ENCODE results near the gene AOPEP. TPM values are rescaled to one million over a fixed set of nuclear protein-coding genes. Genes with fewer than 3 reads are reported as not detected.

The AOPEP gene
- polyA plus RNA-seq, 1 of the 3 experiments (the other 2 are of a cell fraction) = 54.6 TPM

GRCh38 chr9:94900222-94901018, 173.9 kb downstream of the AOPEP start (continued):
- TF ChIP-seq, protein P1, sequence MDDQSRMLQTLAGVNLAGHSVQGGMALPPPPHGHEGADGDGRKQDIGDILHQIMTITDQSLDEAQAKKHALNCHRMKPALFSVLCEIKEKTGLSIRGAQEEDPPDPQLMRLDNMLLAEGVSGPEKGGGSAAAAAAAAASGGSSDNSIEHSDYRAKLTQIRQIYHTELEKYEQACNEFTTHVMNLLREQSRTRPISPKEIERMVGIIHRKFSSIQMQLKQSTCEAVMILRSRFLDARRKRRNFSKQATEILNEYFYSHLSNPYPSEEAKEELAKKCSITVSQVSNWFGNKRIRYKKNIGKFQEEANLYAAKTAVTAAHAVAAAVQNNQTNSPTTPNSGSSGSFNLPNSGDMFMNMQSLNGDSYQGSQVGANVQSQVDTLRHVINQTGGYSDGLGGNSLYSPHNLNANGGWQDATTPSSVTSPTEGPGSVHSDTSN (IDR thresholded peaks at IDR 0.05) = no peak
- TF ChIP-seq SMC3 (IDR thresholded peaks at IDR 0.05; ENCODE audit: low read depth, low read length) (no peak), CHD2 (IDR thresholded peaks at IDR 0.05; ENCODE audit: low read length, partially characterized antibody) (no peak), RXRA (IDR thresholded peaks at IDR 0.05; ENCODE audit: borderline replicate concordance, low read depth) (no peak), SIN3A (IDR thresholded peaks at IDR 0.05; ENCODE audit: borderline replicate concordance, low read depth, low read length) (no peak), RCOR1 (IDR thresholded peaks at IDR 0.05; ENCODE audit: low read length) (no peak), ZBTB33 (IDR thresholded peaks at IDR 0.05; ENCODE audit: borderline replicate concordance, low read depth) (no peak), EP300 (IDR thresholded peaks at IDR 0.05; ENCODE audit: borderline replicate concordance in 1 of 2, low read depth in 1 of 2, low read length in 1 of 2) (peak in 1 of 2 experiments; percentile 69; a peak in 2 of 4 replicates)

GRCh38 chr9:94901019-94901363, 174.5 kb downstream of the AOPEP start:
- no peaks in the 10 kb centered on the region for H3K9me2 ChIP-seq
- ChIA-PET POLR2A (no interaction called here), CTCF (no interaction called here)
- H2AFZ ChIP-seq (ENCODE audit: low read depth) = no peak overlapping the region
- no peaks in the 10 kb centered on the region; the same call in 1 of the 2 replicates for H3K79me2 ChIP-seq (ENCODE audit: insufficient read depth)
- no peak overlapping the region for H3K9ac ChIP-seq
- H3K4me2 ChIP-seq = peak overlapping the region; percentile 76; the same call in 1 of the 2 replicates
- H4K20me1 ChIP-seq (ENCODE audit: insufficient read depth) = no peaks in the 10 kb centered on the region
- no peaks in the 10 kb centered on the region for H3K9me3 ChIP-seq
- no peaks in the 10 kb centered on the region for H3K27me3 ChIP-seq (ENCODE audit: insufficient read depth)
- no peak for DNase-seq
- H3K4me1 ChIP-seq (ENCODE audit: control insufficient read depth in 1 of 2, insufficient read depth in 2 of 2, low read depth in 1 of 2, low read length in 1 of 2) = peaks cover 22 to 24% of the 10 kb centered on the region in 2 experiments; a peak in 3 of 4 replicates
- H3K4me3 ChIP-seq (ENCODE audit: low read depth in 2 of 2, low read length in 1 of 2) = no peak overlapping the region; a peak in 1 of 4 replicates
- 16% methylated on average over 4 of the region's 4 CpGs for WGBS (ENCODE audit: low lambda C conversion rate)
- peak overlapping the region; percentile 86 to 94; a peak in 3 of 4 replicates for H3K27ac ChIP-seq (ENCODE audit: low read depth in 2 of 2, low read length in 1 of 2)
- peaks cover 44% of the 10 kb centered on the region for H3F3A ChIP-seq (replicated peaks; ENCODE audit: insufficient read depth)
- H3K36me3 ChIP-seq (replicated peaks in 1 of 2; ENCODE audit: control insufficient read depth in 1 of 2, insufficient read depth in 2 of 2, low read length in 1 of 2) = no peaks in the 10 kb centered on the region
- TF ChIP-seq CHD2 (IDR thresholded peaks at IDR 0.05; ENCODE audit: low read length, partially characterized antibody) (no peak), FOXM1 (IDR thresholded peaks at IDR 0.05; ENCODE audit: low read depth) (no peak), ZBTB33 (IDR thresholded peaks at IDR 0.05; ENCODE audit: borderline replicate concordance, low read depth) (no peak), TCF12 (IDR thresholded peaks at IDR 0.05) (no peak), RFX5 (IDR thresholded peaks at IDR 0.05; ENCODE audit: low read length) (no peak), EP300 (IDR thresholded peaks at IDR 0.05; ENCODE audit: borderline replicate concordance in 1 of 2, low read depth in 1 of 2, low read length in 1 of 2) (no peak), NFIC (IDR thresholded peaks at IDR 0.05; ENCODE audit: borderline replicate concordance) (no peak), JUND (IDR thresholded peaks at IDR 0.05) (no peak), ELF1 (IDR thresholded peaks at IDR 0.05) (no peak), RXRA (IDR thresholded peaks at IDR 0.05; ENCODE audit: borderline replicate concordance, low read depth) (no peak), FOXJ3 (CRISPR knock-in tag; IDR thresholded peaks at IDR 0.05) (no peak), YY1 (IDR thresholded peaks at IDR 0.05; ENCODE audit: low read depth) (no peak), FOSL2 (IDR thresholded peaks at IDR 0.05; ENCODE audit: borderline replicate concordance, low read depth) (no peak), TEAD4 (IDR thresholded peaks at IDR 0.05; ENCODE audit: borderline replicate concordance, insufficient read depth) (no peak), NRF1 (IDR thresholded peaks at IDR 0.05; ENCODE audit: low read depth, low read length) (no peak), GABPA (IDR thresholded peaks at IDR 0.05; ENCODE audit: low read depth) (no peak)
- TF ChIP-seq, protein P2, sequence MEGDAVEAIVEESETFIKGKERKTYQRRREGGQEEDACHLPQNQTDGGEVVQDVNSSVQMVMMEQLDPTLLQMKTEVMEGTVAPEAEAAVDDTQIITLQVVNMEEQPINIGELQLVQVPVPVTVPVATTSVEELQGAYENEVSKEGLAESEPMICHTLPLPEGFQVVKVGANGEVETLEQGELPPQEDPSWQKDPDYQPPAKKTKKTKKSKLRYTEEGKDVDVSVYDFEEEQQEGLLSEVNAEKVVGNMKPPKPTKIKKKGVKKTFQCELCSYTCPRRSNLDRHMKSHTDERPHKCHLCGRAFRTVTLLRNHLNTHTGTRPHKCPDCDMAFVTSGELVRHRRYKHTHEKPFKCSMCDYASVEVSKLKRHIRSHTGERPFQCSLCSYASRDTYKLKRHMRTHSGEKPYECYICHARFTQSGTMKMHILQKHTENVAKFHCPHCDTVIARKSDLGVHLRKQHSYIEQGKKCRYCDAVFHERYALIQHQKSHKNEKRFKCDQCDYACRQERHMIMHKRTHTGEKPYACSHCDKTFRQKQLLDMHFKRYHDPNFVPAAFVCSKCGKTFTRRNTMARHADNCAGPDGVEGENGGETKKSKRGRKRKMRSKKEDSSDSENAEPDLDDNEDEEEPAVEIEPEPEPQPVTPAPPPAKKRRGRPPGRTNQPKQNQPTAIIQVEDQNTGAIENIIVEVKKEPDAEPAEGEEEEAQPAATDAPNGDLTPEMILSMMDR (IDR thresholded peaks at IDR 0.05) = no peak
- TF ChIP-seq, protein P1 (IDR thresholded peaks at IDR 0.05) = no peak; the same call in 1 of the 2 replicates
- TF ChIP-seq, protein P3, sequence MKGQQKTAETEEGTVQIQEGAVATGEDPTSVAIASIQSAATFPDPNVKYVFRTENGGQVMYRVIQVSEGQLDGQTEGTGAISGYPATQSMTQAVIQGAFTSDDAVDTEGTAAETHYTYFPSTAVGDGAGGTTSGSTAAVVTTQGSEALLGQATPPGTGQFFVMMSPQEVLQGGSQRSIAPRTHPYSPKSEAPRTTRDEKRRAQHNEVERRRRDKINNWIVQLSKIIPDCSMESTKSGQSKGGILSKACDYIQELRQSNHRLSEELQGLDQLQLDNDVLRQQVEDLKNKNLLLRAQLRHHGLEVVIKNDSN (IDR thresholded peaks at IDR 0.05; ENCODE audit: borderline replicate concordance, low read depth) = no peak
